Smooth muscle cell (in vitro differentiated cells): Measurements from ENCODE around the gene BCAS3. TPM values are rescaled to one million over a fixed set of nuclear protein-coding genes. Genes with fewer than 3 reads are reported as not detected.
"Not testable (repeated sequence)": the region's sequence is repeated elsewhere in the genome, so short reads cannot be mapped to it uniquely, and the experiment has no call there.

Experiments used
- DNase-seq: peaks from one replicate; lab custom pipeline; 2025; ENCODE audit not compliant: unreplicated experiment; lab: John Stamatoyannopoulos, UW
- H2AFZ ChIP-seq: fragments of 200-600 bp; sonication (generic); 2 replicates; pipeline ENCODE4 v1.6.0; 2016; ENCODE audit warnings: antibody characterized with exemption, low read depth, mild to moderate bottlenecking
- H3F3A ChIP-seq: fragments of 200-600 bp; sonication (generic); 2 replicates; pipeline ENCODE4 v1.6.0; 2017; ENCODE audit warnings: antibody characterized with exemption, low read depth
- H3K27ac ChIP-seq: fragments of 200-600 bp; sonication (generic); 2 replicates; pipeline ENCODE4 v1.5.1; 2016; ENCODE audit warnings: low read depth, mild to moderate bottlenecking
- H3K27me3 ChIP-seq: fragments of 200-600 bp; sonication (generic); 2 replicates; pipeline ENCODE4 v1.6.1; 2016; ENCODE audit warnings: low read depth, mild to moderate bottlenecking
- H3K36me3 ChIP-seq: fragments of 200-600 bp; sonication (generic); 2 replicates; pipeline ENCODE4 v1.5.1; 2016; ENCODE audit warnings: low read depth
- H3K4me1 ChIP-seq: fragments of 200-600 bp; sonication (generic); 2 replicates; pipeline ENCODE4 v1.5.1; 2016; ENCODE audit warnings: low read depth
- H3K4me2 ChIP-seq: fragments of 200-600 bp; sonication (generic); 2 replicates; pipeline ENCODE4 v1.6.0; 2016; ENCODE audit warnings: mild to moderate bottlenecking
- H3K4me3 ChIP-seq: fragments of 200-600 bp; sonication (generic); 2 replicates; pipeline ENCODE4 v1.5.1; 2016; ENCODE audit warnings: mild to moderate bottlenecking
- H3K79me2 ChIP-seq: fragments of 200-600 bp; sonication (generic); 2 replicates; pipeline ENCODE4 v1.6.0; 2016; ENCODE audit warnings: low read depth, mild to moderate bottlenecking
- H3K9ac ChIP-seq: fragments of 200-600 bp; sonication (generic); 2 replicates; pipeline ENCODE4 v1.6.0; 2016; ENCODE audit warnings: low read depth
- H3K9me3 ChIP-seq: fragments of 200-600 bp; sonication (generic); replicated peaks from 2 replicates; pipeline ENCODE4 v1.5.1; 2016; ENCODE audit warnings: low read depth
- H4K20me1 ChIP-seq: fragments of 200-600 bp; sonication (generic); 2 replicates; pipeline ENCODE4 v1.6.0; 2016; ENCODE audit warnings: low read depth
- WGBS: methylation state at CpG from one replicate; pipeline ENCODE4 v1.1.7; 2016; ENCODE audit warnings: low lambda C conversion rate; 5-methylcytosine and 5-hydroxymethylcytosine counted together
- polyA plus RNA-seq: library from polyadenylated mRNA; unstranded; fragments of >200 nt; fragmentation: Nextera tagmentation; extraction: Ambion mirVana; gene quantifications from 2 replicates; pipeline ENCODE4 v1.2.1, GENCODE V29; 2016
- total RNA-seq: library from RNA; depleted of rRNA; stranded (reverse); fragments of >200 nt; gene quantifications from 2 replicates; pipeline ENCODE4 v1.2.3, GENCODE V29; 2014
- TF ChIP-seq, protein P1 (sequence below): fragments of 200-600 bp; sonication (generic); IDR thresholded peaks from 2 replicates; pipeline ENCODE4 v1.5.1; 2017; ENCODE audit warnings: borderline replicate concordance, mild to moderate bottlenecking, antibody characterized with exemption; ENCODE audit not compliant: insufficient read depth, poor library complexity, severe bottlenecking

BCAS3 gene
- total and polyA plus RNA-seq, 2 experiments from 2014 or later: 17.2 to 54.5 TPM

- Histone ChIP-seq H3K36me3 (no peaks in the 10 kb centered on the region), H3K4me2 (no peak overlapping the region), H2AFZ (no peak overlapping the region), H3K4me3 (no peak overlapping the region), H3K9me3 (no peaks in the 10 kb centered on the region), H3K4me1 (no peaks in the 10 kb centered on the region), H3K27ac (no peak overlapping the region), H3K9ac (no peak overlapping the region), H3K79me2 (no peaks in the 10 kb centered on the region), H3K27me3 (no peaks in the 10 kb centered on the region), H3F3A (no peaks in the 10 kb centered on the region), H4K20me1 (no peaks in the 10 kb centered on the region)
- 96% methylated on average over 4 of the region's 4 CpGs for WGBS
- TF ChIP-seq, protein P1, sequence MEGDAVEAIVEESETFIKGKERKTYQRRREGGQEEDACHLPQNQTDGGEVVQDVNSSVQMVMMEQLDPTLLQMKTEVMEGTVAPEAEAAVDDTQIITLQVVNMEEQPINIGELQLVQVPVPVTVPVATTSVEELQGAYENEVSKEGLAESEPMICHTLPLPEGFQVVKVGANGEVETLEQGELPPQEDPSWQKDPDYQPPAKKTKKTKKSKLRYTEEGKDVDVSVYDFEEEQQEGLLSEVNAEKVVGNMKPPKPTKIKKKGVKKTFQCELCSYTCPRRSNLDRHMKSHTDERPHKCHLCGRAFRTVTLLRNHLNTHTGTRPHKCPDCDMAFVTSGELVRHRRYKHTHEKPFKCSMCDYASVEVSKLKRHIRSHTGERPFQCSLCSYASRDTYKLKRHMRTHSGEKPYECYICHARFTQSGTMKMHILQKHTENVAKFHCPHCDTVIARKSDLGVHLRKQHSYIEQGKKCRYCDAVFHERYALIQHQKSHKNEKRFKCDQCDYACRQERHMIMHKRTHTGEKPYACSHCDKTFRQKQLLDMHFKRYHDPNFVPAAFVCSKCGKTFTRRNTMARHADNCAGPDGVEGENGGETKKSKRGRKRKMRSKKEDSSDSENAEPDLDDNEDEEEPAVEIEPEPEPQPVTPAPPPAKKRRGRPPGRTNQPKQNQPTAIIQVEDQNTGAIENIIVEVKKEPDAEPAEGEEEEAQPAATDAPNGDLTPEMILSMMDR: no peak
- DNase-seq: no peak
These were observed 90.2 kb downstream of the BCAS3 start for GRCh38 chr17:60767744-60768308.

DNA sequence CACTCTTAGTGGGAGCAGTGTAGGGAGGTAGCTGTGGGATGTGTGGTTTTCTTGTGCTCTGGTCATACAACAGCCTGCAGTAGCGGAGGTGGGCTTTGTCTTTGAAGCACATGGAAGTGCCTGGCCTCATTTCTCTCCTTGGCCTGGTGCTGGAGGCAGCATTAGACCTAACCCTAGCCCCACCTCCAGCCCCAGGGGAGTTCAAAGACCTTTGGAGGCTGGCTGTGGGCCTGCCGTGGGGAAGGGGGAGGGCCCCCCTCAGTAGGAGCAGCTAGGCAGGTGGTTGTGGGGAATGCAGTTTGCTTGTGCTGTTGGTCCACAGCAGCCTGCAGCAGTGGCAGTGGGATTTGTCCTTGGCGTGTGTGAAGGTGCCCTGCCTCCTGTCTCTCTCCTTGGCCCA is 91.7 kb downstream of the BCAS3 start:
- H3K4me3 ChIP-seq: no peak overlapping the region
- TF ChIP-seq, protein P1: no peak
- no peak overlapping the region for H3K9ac ChIP-seq

GRCh38 chr17:60770946-60771422 is 93.3 kb downstream of the BCAS3 start:
- DNase-seq: no peak
- H3K4me3 ChIP-seq: no peak overlapping the region
- no peaks in the 10 kb centered on the region for H3K79me2 ChIP-seq
- no peaks in the 10 kb centered on the region for H3K4me1 ChIP-seq
- H3K9ac ChIP-seq: no peak overlapping the region
- TF ChIP-seq, protein P1: no peak
- H3K27me3 ChIP-seq: no peaks in the 10 kb centered on the region
- H3K9me3 ChIP-seq: no peaks in the 10 kb centered on the region
- H3K36me3 ChIP-seq: no peaks in the 10 kb centered on the region
- 95% methylated on average over 8 of the region's 8 CpGs for WGBS
- no peak overlapping the region for H2AFZ ChIP-seq
- no peaks in the 10 kb centered on the region for H3F3A ChIP-seq
- no peak overlapping the region for H3K4me2 ChIP-seq
- H4K20me1 ChIP-seq: no peaks in the 10 kb centered on the region
- no peak overlapping the region for H3K27ac ChIP-seq

More for the DNA sequence above, 91.7 kb downstream of the BCAS3 start:
- no peak overlapping the region for H3K27ac ChIP-seq
- H4K20me1 ChIP-seq: no peaks in the 10 kb centered on the region
- H3K9me3 ChIP-seq: no peaks in the 10 kb centered on the region
- H3F3A ChIP-seq: no peaks in the 10 kb centered on the region
- H3K27me3 ChIP-seq: no peaks in the 10 kb centered on the region
- WGBS: 93% methylated on average over 3 of the region's 3 CpGs
- H3K4me1 ChIP-seq: no peaks in the 10 kb centered on the region
- no peak overlapping the region for H3K4me2 ChIP-seq
- no peaks in the 10 kb centered on the region for H3K79me2 ChIP-seq
- no peaks in the 10 kb centered on the region for H3K36me3 ChIP-seq
- H2AFZ ChIP-seq: no peak overlapping the region
- DNase-seq: no peak

GRCh38 chr17:60771621-60772020 is 94.0 kb downstream of the BCAS3 start:
- H2AFZ ChIP-seq: not testable (repeated sequence)
- 92% methylated on average over 5 of the region's 5 CpGs for WGBS

More at GRCh38 chr17:60771621-60772020, 94.0 kb downstream of the BCAS3 start:
- H3K4me2 ChIP-seq, H3K9me3 ChIP-seq, H3K36me3 ChIP-seq, H3K79me2 ChIP-seq, H3K9ac ChIP-seq, H4K20me1 ChIP-seq, H3F3A ChIP-seq, DNase-seq, H3K4me1 ChIP-seq, H3K27ac ChIP-seq, H3K4me3 ChIP-seq, H3K27me3 ChIP-seq: not testable (repeated sequence)
